C4-2B (cell line): ENCODE results near the gene PROSER1.
"Not testable (repeated sequence)": the region's sequence is repeated elsewhere in the genome, so short reads cannot be mapped to it uniquely, and the experiment has no call there.

Source experiments
- H3K27ac ChIP-seq: fragments of 450-650 bp; 2 replicates; pipeline ENCODE4 v1.5.1; 2017
- CTCF ChIP-seq: fragments of 450-650 bp; conservative IDR thresholded peaks from 2 replicates; pipeline ENCODE4 v1.5.1; 2017; ENCODE audit warnings: mild to moderate bottlenecking
- ZFX ChIP-seq: fragments of 450-650 bp; IDR thresholded peaks from 2 replicates; pipeline ENCODE4 v1.6.1; 2017

PROSER1 gene

GRCh38 chr13:39016087-39016486 is 21.8 kb downstream of the PROSER1 start:
- H3K27ac ChIP-seq = no peak overlapping the region
- TF ChIP-seq CTCF (no peak), ZFX (no peak)

GRCh38 chr13:39013462-39013861 is 24.4 kb downstream of the PROSER1 start:
- H3K27ac ChIP-seq = no peak overlapping the region
- TF ChIP-seq CTCF (no peak), ZFX (no peak)

GRCh38 chr13:39012608-39013007 is 25.3 kb downstream of the PROSER1 start:
- no peak for TF ChIP-seq ZFX
- TF ChIP-seq CTCF = peak; percentile 17; the same call in 1 of the 2 replicates
- H3K27ac ChIP-seq = no peak overlapping the region

GRCh38 chr13:39006371-39007111 is 31.3 kb downstream of the PROSER1 start:
- H3K27ac ChIP-seq = not testable (repeated sequence)

GRCh38 chr13:38998739-38999138 is 39.1 kb downstream of the PROSER1 start:
- no peak overlapping the region for H3K27ac ChIP-seq
- TF ChIP-seq CTCF (no peak), ZFX (no peak)

GRCh38 chr13:38993381-38993780 is 44.5 kb downstream of the PROSER1 start:
- no peak overlapping the region for H3K27ac ChIP-seq
- TF ChIP-seq CTCF (no peak), ZFX (no peak)

GRCh38 chr13:38990693-38991092 is 47.2 kb downstream of the PROSER1 start, which contains the start of gene STOML3:
STOML3 (minus strand) TSS chr13:38990831; CDS start chr13:38990721, 110 bp downstream.
- H3K27ac ChIP-seq = no peak within 1 kb of the TSS
- TF ChIP-seq CTCF (no peak), ZFX (no peak)

- TF ChIP-seq ZFX (no peak), CTCF (no peak)
Measured at GRCh38 chr13:38981096-38981495, 56.8 kb downstream of the PROSER1 start.

More at GRCh38 chr13:38981096-38981495, 56.8 kb downstream of the PROSER1 start:
- no peak overlapping the region for H3K27ac ChIP-seq
